HS-5 (cell line): Measurements from ENCODE around the gene WIPF1.

Experiments used
- DNase-seq: peaks from one replicate; pipeline ENCODE4 v3.0.0-alpha.2; 2012; ENCODE audit warnings: low read depth

WIPF1 gene

DNA sequence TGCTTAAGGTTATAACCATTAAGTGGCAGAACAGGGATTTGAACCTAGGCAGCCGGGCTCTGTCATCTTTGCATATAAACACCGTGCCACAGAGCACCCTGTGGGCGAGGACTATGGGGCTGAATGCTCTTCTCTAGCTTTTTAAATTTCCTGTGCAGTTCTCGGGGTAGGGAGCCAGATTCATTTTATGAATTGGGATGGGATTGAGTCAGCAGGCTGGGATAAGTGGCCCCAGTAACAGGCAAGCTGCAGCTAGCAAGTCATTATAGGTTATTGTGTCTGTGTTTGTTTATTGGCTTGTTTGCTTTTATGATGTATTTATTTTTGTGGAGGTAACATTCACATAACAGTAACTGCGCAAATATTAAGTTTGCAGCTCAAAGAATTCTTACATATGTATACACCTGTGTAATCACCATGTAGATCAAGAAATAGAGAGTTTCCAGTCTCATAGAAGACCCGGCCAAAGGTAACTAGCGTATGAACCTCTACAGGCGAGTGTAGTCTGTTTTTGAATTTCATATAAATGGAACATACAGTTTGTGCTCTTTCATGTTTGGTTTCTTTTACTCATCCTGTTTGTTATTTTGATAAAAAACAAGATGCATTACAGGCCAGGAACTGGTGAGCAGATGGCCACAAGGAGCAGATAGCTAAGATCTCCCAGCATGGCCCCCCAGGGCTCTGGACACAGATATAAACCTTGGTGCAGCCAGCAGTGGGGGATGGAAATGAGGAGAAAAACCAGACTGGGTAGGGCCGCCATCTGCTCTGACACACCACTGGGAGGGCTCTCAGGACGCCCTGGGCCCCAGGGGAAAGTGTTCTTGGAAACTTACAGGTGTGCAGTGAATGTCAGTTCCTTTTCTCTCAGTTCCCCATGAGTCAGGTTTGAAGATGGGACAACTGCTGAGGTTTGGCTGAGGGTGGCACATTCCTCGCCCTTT is 61.6 kb downstream of the WIPF1 start:
- no peak for DNase-seq

DNA sequence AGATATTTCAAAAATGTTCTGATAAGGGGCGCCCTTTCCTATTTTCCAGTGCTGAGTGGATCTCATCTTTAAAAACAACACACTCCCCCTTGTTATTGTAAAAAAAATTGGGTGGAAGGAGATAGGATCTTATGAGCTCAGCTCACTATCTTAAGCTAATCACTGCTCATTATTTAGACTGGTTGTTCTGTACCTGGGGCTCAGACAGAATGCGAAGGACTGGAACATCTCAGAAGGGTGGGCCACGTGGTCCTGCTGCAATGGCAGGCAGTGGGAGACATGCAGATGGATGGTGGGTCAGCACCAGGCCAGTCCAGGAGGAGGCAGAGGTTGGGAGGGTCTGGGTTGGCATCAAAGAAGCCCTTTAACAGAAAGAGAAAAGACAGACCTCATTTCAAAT is 62.5 kb downstream of the WIPF1 start:
- DNase-seq, result no peak

DNA sequence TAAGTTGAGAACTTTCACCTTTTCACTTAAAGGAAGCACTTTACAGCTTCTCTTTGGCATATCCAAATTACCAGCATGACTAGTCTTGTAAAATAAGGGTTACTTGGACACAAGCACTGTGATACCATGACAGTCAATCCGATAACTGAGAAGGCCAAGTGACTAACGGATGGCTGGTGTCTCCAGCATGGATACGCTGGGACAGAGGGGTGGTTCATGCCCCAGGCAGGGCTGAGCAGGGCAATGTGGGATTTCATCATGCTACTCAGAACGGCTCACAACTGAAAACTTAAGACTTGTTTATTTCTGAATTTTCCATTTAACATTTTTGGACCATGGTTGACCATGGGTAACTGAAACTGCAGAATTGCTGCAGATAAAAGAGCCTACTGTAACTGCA is 67.7 kb downstream of the WIPF1 start:
- DNase-seq, result no peak

DNA sequence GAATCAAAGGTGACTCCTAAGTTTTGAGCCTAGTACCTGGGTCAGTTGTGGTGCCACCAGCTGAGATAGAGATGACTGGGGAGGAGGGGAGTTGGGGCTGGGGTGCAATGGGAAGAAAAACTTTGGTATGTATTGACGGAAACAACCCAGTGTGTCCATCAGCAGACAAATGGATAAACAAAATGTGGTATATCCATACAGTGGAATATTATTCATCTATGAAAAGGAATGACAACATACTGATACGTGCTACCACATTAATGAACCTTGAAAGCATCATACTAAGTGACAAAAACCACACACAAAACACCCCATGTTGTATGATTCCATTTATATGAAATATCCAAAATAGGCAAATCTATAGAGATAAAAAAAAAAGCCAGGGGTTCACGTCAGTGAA is 69.6 kb downstream of the WIPF1 start:
- DNase-seq, result no peak

DNA sequence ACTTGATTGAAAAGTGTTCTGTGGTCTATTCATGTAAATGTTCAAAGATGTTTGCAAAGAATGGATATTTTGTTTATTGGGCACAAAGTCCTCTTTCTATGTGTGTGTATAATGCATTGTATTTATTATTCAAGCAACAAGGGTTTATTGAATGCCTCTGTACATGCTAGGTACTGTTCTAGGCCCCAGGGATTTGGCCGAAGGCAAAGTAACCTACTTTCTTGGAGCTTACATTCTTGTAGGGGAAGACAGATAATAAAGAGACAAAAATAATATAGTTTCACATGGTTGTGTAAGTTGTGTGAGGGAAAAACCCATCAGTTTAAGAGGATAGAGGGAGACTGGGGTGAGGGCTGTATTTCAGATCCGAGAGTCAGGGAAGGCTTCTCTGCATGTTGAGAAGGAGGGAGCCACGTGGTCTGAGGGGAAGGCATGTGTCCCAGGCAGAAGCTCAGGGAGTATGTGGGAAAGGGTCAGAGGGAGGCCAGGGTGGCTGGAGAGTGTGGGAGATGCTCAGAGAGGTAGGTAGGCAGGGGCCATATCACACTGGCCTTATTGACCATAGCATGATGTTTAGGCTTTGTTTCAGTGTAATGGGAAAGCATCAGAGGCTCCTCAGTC is 70.4 kb downstream of the WIPF1 start:
- no peak for DNase-seq

DNA sequence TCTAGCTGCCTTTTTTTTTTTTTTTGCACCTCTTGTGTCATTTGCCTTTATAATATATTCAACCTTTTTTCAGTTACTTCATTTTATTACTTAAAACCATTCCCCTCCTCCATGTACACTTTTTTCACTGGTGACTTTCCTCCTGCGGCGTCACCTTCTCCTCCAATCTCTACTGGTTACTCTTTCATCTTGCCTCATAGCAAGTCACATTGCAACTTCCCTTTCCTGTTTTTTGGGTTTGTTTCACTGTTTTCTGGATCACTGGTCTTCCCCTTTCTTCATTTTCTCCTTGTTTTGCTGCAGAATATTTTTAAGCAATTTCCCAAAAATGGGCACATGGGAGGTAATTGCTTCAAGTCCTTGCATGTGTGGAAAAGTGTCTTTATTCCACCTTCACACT is 73.1 kb downstream of the WIPF1 start:
- DNase-seq, result no peak

DNA sequence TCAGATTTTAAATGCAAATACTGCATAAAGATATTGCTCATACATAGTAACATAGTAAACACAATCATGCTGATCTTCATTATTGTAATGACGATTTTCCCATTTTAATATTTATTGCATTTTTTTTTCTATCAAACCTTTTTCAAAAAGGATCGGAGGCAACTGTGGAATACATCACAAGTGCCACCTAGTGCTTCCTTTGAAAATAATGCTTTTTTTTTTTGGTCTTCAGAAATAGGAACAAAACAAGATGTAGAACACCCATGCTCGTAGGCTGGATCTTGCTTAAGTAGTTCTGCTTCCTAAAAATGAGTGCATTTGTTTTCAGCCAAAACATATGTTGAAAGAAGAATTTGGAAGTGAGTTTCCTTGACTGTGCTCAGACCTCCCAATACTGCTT is 75.1 kb downstream of the WIPF1 start:
- DNase-seq, result no peak

DNA sequence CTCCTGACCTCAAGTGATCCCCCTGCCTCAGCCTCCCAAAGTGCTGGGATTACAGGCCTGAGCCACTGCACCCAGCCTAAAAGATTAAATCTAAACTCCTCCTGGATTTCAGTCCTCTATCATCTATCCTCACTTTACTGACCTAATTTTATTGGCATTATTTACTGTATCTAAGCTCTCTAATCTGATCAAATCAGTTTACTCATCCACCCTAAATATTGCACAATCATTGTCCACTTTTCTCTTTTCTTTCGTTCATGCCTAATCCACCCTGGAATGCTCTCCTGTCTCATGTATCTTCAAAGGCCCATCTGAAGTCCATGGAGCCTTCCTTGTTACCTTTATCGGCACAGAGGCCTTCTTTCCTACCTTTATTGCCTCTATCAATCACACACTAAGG is 79.2 kb downstream of the WIPF1 start:
- DNase-seq, result no peak

DNA sequence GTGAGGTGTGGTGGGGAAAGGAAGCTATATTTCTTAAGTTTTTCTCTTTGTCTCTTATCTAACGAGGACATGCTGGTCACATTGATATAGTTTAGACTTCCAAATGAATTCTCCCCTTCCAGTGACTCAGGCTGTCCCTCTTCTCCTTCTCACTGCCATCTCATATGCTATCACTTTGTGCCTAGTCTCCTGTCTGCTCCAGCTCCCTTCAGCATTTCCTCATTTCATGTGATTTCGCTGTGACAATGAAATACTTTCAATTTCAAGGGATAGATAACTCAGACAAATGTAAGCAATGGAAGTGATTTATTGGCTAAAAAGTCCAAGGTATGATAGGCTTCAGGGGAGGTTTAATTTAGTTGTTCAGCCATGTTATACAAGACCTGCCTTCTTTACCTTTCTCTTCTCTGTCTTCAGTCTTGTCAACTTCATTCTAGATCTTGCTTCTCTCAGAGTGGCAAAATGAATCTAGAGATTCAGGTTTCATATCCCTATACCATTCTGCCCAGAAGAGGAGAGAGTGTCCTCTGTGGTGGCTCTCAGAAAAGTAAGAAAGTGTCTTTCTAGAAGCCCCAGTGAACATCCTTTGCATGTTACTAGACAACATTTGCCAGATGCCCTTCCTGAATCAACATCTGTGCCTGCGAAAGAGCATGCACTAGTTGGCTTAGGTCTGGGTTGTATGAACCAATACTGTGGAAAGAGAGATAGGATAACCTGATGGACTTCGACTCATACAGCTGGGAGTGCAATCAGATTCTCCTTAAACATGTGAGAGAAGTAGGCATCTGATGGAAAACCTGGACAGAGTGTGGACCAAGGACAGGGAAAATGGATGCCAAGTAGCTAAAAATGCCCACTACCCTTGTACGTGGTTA is 80.9 kb downstream of the WIPF1 start:
- DNase-seq, result no peak

DNA sequence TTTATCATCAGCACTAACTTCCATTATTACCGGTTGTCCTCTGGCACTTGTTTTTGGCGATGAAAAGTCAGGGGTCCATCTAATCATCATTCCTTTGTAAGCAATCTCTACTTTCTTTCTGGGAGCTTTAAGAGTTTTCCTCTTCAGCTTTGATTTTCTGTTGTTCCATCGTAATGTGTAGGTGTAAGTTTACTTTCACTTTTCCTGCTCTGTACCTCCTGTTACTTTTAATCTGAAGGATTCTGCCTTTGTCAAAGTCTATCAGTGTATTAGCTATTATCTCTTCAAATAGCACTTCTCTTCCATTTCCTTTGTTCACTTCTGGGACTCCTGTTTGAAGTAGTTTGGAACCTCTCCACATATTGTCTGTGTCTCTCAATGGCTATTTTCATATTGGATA is 85.3 kb downstream of the WIPF1 start:
- no peak for DNase-seq

DNA sequence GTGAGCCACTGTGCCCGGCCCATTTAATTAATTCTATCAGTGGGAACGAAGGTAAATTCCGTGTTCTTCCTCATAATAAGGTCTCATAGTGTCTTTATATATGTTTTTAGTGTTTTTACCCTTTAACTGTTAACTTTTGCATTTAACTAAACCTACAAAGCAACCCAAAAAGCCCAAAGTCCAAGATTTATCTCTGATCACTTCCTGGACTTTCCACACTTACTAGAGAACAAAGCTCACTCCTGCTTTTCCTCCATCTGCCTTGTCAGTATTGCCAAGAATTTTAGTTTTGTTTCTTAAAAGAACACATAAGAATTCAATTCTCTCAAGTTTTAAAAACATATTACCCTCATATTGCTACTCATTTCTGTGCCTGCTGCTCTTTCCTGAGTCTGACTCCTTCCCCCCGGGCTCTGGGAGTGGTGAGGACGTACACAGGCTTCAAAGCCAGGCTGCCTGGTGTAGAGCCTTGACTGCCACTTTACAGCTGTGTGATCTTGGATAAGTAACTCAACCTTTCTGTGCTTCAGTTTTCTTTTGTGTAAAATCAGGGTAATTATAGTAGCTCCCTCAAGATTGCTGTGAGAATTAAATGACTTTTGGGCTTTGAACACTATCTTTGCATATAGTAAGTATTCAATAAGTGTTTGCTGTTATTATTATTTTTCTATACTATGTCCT is 85.9 kb downstream of the WIPF1 start:
- no peak for DNase-seq

DNA sequence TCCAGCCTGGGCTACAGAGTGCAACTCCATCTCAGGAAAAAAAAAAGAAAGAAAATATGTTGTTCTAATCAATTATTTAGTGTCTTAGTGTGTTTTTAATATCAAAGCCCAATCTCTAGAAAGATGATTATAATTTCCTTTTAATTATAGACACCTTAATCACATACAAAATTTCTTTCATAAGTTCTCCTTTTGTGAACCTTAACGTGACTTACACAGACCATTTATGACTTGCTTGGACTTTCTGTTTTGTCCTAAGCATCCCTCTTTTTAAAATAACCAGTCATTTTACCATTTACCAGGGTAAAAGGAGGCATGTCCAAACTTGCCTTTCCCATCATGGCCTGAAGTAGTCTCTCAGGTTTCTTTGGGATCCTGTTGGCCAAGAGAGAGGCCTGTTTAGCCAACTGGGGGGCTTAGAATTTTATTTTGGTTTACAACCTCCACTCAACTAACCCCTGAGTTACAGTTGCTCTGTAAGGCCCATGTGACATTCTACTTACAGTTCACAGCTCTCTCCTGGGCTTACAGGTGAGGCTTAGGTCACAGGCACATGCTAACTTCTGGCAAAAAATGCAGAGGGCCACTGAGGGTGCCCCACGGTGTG is 86.9 kb downstream of the WIPF1 start:
- DNase-seq, result peak; percentile 20
